ENCODE data around the gene COL4A2. TPM values are rescaled to one million over a fixed set of nuclear protein-coding genes. Genes with fewer than 3 reads are reported as not detected.

COL4A2 gene
- total RNA-seq, 1 donor from 2014 or later, result not detected

DNA sequence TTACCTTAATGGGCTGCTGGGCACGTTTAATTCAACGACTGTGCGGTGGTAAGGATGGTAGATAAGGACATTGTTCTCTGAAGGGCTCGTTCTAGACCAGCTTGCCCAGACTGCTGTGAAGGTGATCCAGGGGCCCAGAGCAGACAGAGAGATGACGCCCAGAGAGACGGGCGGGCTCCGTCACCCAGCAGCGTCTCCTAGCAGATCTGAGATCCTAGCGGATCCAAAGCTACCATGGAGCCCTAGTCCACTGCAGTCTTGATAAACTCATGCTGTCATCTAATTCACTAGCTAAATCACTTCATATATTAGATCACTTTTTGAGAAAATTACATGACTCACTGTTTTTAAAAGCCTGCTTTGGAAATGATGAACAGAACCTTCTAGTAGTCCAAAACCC is 21.5 kb downstream of the COL4A2 start:
- Mint-ChIP-seq H3K27ac (no peak overlapping the region), H3K4me1 (no peaks in the 10 kb centered on the region), H3K27me3 (peaks cover 28% of the 10 kb centered on the region), H3K4me3 (no peak overlapping the region), H3K9me3 (no peaks in the 10 kb centered on the region), H3K36me3 (ENCODE audit: low read depth) (no peaks in the 10 kb centered on the region)
- ChIA-PET POLR2A (no interaction called here), CTCF (no interaction called here)
- intact Hi-C loops (cut with micrococcal nuclease), result no loop called here
- DNase-seq (no peak), ATAC-seq (ENCODE audit: low read depth) (no peak)
- TF ChIP-seq, protein P1, sequence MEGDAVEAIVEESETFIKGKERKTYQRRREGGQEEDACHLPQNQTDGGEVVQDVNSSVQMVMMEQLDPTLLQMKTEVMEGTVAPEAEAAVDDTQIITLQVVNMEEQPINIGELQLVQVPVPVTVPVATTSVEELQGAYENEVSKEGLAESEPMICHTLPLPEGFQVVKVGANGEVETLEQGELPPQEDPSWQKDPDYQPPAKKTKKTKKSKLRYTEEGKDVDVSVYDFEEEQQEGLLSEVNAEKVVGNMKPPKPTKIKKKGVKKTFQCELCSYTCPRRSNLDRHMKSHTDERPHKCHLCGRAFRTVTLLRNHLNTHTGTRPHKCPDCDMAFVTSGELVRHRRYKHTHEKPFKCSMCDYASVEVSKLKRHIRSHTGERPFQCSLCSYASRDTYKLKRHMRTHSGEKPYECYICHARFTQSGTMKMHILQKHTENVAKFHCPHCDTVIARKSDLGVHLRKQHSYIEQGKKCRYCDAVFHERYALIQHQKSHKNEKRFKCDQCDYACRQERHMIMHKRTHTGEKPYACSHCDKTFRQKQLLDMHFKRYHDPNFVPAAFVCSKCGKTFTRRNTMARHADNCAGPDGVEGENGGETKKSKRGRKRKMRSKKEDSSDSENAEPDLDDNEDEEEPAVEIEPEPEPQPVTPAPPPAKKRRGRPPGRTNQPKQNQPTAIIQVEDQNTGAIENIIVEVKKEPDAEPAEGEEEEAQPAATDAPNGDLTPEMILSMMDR (IDR thresholded peaks at IDR 0.05), result no peak

DNA sequence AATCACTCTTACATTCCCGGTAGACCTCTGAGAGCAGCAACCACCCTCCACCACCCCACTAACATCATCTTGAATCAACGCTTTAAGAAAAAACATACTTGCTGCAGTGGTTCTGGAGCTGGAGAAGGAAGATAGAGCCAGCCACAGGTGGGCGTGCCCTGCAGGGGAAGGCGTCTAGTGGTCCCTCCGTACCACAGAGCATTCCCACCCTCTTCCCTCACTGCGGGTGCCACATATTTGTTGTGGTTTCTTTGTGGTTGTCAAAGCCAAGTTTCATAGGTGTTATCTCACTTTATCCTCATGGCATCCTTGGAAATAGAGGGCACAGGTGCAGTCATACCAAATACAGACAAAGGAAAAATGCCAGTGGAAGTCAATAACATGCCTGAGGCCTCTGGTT is 22.2 kb downstream of the COL4A2 start:
- intact Hi-C loops (cut with micrococcal nuclease), result no loop called here
- Mint-ChIP-seq H3K27me3 (peaks cover 28% of the 10 kb centered on the region), H3K4me3 (no peak overlapping the region), H3K27ac (no peak overlapping the region), H3K9me3 (no peaks in the 10 kb centered on the region), H3K4me1 (no peaks in the 10 kb centered on the region), H3K36me3 (ENCODE audit: low read depth) (no peaks in the 10 kb centered on the region)
- TF ChIP-seq, protein P1 (IDR thresholded peaks at IDR 0.05), result no peak
- POLR2A ChIA-PET, result no interaction called here
- DNase-seq (no peak), ATAC-seq (ENCODE audit: low read depth) (no peak)
- CTCF ChIA-PET, result no interaction called here

DNA sequence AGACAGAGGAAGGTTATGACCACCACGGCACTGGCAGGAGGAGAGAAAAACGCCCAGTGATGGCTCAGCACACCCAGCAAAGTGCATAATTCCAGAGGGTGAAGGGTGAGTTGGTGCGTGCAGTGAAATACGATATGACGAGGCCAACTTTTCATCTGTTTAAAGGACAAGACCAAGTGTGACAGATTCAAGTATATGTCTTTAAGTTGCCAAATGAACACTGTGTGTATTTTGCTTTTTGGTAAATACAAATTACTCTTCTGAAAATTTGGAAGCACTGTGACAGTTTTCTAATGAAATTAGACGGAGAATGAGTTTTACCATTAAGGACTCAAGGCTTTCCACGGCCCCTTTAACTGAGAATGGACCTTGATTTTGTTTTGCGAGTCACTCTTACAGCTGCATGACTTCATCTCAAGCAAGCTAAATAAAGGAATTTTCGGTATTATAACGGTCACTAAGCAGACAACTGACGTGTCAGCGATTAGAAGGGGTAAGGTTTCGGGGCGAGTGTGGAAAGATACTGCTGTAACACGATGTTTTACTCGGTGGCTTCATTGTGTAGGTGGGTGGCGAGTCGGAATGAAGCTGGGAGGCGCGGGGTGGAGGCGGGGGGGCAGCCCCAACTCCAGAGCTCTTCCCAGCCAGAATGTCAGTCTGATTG is 22.8 kb downstream of the COL4A2 start:
- Mint-ChIP-seq H3K27me3 (peaks cover 25% of the 10 kb centered on the region), H3K27ac (no peak overlapping the region), H3K4me3 (no peak overlapping the region), H3K36me3 (ENCODE audit: low read depth) (no peaks in the 10 kb centered on the region), H3K4me1 (no peaks in the 10 kb centered on the region), H3K9me3 (peaks cover 6% of the 10 kb centered on the region)
- intact Hi-C loops (cut with micrococcal nuclease), result no loop called here
- ChIA-PET POLR2A (no interaction called here), CTCF (no interaction called here)
- ATAC-seq (ENCODE audit: low read depth) (no peak), DNase-seq (no peak)
- TF ChIP-seq, protein P1 (IDR thresholded peaks at IDR 0.05), result no peak

DNA sequence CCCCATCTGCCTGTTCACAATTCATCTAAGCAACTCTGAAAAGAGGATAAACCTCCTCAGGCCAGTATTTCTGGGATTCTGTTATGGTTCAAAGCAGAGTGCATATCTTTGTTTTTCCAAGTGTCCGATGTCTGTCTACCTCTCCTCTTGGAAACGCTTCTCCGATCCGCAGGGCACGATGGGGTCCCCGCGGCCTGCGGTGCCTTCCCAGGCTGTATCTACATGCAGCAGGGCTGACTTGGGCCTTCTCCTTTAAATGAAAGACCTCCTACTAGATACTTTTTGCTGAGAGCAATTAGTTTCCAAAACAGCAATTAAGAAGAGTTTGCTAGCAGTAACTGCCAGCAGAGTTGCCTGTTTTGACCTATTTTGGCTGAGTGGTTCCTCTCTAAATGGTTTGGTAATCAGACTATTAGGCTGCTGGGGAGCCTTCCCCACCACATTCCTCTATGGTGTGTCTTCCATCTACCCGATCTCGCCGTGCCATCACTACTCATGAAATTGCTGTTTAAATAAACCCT is 23.5 kb downstream of the COL4A2 start:
- ATAC-seq (ENCODE audit: low read depth) (no peak), DNase-seq (no peak)
- TF ChIP-seq, protein P1 (IDR thresholded peaks at IDR 0.05), result no peak
- H3K4me3 Mint-ChIP-seq, result no peak overlapping the region
- H3K27me3 Mint-ChIP-seq, result peaks cover 21% of the 10 kb centered on the region
- CTCF ChIA-PET, result no interaction called here
- intact Hi-C loops (cut with micrococcal nuclease), result no loop called here
- POLR2A ChIA-PET, result no interaction called here
- peaks cover 10% of the 10 kb centered on the region for H3K9me3 Mint-ChIP-seq
- no peaks in the 10 kb centered on the region for H3K4me1 Mint-ChIP-seq
- no peaks in the 10 kb centered on the region for H3K36me3 Mint-ChIP-seq (ENCODE audit: low read depth)
- no peak overlapping the region for H3K27ac Mint-ChIP-seq

DNA sequence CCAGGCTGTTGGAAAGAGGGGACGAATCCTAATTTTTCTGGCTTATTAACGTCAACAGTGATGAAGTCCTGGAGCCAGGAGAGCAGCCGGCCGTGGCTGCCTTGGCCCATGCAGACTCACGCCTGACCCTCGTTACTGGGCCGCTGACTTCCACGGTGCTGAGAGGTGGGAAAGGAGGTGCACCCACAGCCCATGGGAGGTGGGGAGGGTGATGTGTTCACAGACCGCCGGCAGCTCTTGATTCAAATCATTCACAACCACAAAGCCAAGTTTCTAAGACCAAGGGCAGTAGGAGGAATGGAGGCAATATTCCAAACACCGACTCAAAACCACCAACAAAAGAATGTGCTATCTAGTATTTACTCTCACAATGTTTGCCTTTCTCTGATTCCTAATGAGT is 24.3 kb downstream of the COL4A2 start:
- H3K27ac Mint-ChIP-seq, result no peak overlapping the region
- ChIA-PET POLR2A (no interaction called here), CTCF (no interaction called here)
- H3K4me3 Mint-ChIP-seq, result no peak overlapping the region
- peaks cover 10% of the 10 kb centered on the region for H3K9me3 Mint-ChIP-seq
- TF ChIP-seq, protein P1 (IDR thresholded peaks at IDR 0.05), result no peak
- intact Hi-C loops (cut with micrococcal nuclease), result no loop called here
- H3K27me3 Mint-ChIP-seq, result peaks cover 18% of the 10 kb centered on the region
- H3K36me3 Mint-ChIP-seq (ENCODE audit: low read depth), result no peaks in the 10 kb centered on the region
- no peak for DNase-seq
- no peak for ATAC-seq (ENCODE audit: low read depth)
- no peaks in the 10 kb centered on the region for H3K4me1 Mint-ChIP-seq
